VCaP (cell line): ENCODE results near the gene ABCB10.

Experiments
- H3K27ac ChIP-seq: fragments of 450-650 bp; 2 replicates; pipeline ENCODE4 v1.5.1; 2017
- TF ChIP-seq, protein P1 (sequence below): fragments of 450-650 bp; conservative IDR thresholded peaks from 2 replicates; pipeline ENCODE4 v1.5.1; 2017; ENCODE audit warnings: mild to moderate bottlenecking, moderate library complexity

The ABCB10 gene

DNA sequence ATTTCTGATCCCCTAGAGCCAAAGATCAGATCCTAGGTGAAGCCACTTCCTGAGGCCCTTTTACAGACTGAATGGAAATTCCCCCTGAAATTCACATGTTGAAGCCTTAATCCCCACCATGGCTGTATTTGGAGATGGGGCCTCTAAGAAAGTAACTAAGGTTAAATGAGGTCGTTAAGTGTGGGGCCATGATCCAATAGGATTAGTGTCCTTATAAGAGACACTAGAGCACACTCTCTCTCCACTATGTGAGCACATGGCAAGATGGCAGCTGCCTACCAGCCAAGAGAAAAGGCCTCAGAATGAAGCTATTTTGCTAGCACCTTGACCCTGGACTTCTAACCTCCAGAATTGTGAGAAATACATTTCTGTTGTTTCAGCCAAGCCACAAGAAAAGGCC is 13.9 kb downstream of the ABCB10 start:
- TF ChIP-seq, protein P1, sequence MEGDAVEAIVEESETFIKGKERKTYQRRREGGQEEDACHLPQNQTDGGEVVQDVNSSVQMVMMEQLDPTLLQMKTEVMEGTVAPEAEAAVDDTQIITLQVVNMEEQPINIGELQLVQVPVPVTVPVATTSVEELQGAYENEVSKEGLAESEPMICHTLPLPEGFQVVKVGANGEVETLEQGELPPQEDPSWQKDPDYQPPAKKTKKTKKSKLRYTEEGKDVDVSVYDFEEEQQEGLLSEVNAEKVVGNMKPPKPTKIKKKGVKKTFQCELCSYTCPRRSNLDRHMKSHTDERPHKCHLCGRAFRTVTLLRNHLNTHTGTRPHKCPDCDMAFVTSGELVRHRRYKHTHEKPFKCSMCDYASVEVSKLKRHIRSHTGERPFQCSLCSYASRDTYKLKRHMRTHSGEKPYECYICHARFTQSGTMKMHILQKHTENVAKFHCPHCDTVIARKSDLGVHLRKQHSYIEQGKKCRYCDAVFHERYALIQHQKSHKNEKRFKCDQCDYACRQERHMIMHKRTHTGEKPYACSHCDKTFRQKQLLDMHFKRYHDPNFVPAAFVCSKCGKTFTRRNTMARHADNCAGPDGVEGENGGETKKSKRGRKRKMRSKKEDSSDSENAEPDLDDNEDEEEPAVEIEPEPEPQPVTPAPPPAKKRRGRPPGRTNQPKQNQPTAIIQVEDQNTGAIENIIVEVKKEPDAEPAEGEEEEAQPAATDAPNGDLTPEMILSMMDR, result no peak
- H3K27ac ChIP-seq, result no peak overlapping the region

DNA sequence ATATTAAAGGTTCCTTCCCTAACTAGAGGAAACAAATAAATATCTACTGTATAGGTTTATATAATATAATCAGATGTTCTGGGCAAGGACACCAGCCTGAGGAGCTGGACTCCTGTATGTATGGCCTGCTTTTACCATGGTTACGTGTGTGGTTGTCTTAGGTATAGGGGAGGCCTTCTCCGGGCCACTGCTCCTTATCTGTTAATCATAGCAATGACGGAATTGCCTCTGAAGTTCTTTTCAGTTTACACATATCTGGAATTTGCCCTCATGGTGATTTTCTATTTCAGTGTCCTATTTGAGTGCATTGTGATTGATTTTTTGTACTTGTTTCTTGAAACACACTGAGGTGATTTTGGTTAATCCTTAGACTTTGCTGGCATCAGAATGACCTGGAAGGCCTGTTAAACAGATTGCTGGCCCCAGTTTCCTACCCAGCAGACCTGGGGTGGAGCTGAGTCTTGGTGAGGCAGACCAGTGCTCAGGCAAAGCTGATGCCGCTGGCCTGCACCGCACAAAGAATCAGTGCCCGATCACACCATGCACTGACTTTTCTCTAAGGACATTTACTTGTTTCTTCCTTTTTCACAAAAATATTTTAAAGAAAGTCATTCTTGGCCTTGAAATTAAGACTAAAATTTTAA is 18.5 kb downstream of the ABCB10 start:
- TF ChIP-seq, protein P1, result no peak
- H3K27ac ChIP-seq, result no peak overlapping the region

DNA sequence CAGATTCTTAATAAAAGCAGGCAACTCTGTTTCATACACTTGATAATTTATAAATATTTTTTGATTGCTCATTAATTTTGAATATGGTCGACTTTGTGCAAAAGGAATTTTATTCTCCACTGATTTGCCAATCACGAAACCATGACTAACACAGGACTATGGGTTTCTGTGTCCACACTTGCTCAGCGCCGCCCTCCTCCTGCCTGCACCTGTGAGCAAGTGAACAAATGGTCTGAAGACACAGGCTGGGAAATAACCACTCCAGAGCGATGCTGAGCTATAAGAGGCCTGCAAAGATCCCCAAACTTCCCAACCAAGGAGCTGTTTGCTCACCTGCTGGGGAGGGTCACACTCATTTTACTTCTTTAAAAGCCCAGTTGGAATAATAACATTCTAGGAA is 19.6 kb downstream of the ABCB10 start:
- H3K27ac ChIP-seq, result no peak overlapping the region
- TF ChIP-seq, protein P1, result no peak

DNA sequence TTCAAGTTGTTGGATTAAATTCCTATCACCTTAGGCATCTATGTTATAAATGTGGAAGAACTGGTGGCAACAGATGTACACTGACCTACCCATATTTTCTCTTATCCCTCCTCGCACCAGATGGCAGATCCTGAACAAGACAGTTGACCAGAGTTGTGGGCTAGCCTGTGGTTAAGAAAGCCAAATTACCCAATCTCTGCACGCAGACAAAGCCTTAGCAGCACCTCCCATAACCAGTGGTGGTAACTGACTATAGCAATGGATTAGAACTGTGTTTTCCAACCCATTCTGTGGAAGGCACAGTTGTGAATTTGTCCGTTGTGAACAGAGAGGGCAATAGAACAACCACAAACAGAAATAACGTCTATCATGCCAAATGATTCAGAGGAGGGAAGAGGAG is 20.6 kb downstream of the ABCB10 start:
- peak overlapping the region; percentile 54; the same call in 1 of the 2 replicates for H3K27ac ChIP-seq
- TF ChIP-seq, protein P1, result no peak

DNA sequence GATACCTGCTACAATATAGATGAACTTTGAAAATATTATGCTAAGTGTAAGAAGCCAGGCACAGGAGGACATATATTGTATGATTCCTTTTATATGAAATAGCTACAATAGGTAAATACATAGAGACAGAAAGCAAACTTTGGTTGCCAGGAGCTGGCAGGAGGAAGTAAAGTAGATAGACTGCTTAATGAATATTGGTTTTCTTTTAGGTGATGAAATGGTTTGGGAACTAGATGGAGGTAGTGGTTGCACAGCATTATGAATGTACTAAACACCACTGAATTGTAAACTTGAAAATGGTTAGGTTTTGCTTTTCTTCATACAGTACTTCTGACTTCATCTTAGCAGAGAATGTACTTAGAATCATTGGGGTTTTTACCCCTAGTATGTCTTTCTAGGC is 21.5 kb downstream of the ABCB10 start:
- H3K27ac ChIP-seq, result peak overlapping the region; percentile 54
- TF ChIP-seq, protein P1, result no peak

DNA sequence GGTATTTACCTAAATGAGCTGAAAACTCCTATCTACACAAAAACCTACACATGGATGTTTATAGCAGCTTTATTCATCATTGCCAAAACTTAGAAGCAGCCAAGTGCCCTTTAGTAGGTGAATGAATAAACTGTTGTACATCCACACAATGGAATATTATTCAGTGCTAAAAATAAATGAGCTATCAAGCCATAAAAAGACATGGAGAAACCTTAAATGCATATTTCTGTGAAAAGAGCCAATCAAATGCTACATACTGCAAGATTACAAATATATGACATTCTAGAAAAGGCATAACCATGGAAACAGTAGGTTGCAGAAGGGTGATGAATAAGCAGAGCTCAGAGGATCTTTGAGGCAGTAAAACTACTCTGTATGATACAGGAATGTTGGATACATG is 23.3 kb downstream of the ABCB10 start:
- no peak overlapping the region for H3K27ac ChIP-seq
- TF ChIP-seq, protein P1, result no peak

DNA sequence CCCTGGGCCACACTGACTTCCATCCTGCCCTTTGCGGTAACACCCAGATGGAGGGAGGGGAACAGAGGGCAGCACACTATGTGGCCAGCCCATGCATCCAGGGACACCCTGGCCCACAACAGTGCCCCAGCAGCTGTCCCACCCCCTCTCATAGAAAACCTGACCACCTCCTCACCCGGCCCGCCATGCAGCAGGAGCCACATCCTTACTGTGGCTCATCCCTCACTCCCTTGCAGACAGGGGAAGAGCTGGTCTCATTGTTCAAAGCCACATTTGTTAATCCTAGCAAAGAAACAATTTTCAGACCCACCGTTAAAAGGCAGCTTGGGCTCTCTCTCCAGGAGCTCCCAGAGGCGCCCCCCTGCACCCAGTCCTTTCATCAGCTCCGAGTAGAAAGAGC is 27.2 kb downstream of the ABCB10 start:
- H3K27ac ChIP-seq, result no peak overlapping the region
- TF ChIP-seq, protein P1, result no peak
